GM18502 (cell line): Measurements from ENCODE around the gene EVX1.

Source experiments
- ATAC-seq: cut with Tn5 transposase; IDR thresholded peaks from one replicate; pipeline ENCODE4 v1.9.1; 2021; ENCODE audit warnings: mild to moderate bottlenecking; ENCODE audit not compliant: unreplicated experiment, poor library complexity

The EVX1 gene

DNA sequence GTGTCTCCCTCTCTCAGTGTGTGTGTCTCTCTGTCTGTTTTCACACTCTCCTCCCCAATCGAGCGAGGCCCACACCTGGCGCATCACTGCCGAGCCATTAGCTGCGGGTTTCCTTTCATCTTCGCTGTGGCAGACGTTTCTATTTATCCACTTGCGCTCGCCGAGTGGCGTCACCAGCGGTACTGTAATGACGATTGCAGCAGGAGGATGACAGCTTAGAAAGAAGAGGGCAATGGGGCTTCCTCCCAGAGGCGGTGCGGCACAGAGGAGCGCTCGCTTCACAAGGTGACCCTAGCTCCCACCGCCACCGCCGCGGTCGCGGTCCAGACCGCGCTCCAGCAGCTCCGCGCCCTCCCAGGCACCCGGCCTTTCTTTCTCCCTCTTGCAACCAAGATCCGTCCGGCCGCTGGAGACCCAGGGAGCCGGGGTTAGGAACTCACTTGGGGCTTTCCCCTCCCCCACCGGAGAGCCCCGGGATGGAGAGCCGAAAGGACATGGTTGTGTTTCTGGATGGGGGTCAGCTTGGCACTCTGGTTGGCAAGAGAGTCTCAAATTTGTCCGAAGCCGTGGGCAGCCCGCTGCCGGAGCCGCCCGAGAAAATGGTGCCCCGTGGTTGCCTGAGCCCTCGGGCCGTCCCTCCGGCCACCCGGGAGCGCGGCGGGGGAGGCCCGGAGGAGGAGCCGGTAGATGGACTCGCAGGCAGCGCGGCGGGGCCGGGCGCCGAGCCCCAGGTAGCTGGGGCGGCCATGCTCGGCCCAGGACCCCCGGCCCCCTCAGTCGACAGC is at the start of gene EVX1:
TSS of gene EVX1 (plus strand) at position 248 of the 785 bp plus-strand sequence. CDS start at position 477, 229 bp downstream.
- no peak for ATAC-seq

DNA sequence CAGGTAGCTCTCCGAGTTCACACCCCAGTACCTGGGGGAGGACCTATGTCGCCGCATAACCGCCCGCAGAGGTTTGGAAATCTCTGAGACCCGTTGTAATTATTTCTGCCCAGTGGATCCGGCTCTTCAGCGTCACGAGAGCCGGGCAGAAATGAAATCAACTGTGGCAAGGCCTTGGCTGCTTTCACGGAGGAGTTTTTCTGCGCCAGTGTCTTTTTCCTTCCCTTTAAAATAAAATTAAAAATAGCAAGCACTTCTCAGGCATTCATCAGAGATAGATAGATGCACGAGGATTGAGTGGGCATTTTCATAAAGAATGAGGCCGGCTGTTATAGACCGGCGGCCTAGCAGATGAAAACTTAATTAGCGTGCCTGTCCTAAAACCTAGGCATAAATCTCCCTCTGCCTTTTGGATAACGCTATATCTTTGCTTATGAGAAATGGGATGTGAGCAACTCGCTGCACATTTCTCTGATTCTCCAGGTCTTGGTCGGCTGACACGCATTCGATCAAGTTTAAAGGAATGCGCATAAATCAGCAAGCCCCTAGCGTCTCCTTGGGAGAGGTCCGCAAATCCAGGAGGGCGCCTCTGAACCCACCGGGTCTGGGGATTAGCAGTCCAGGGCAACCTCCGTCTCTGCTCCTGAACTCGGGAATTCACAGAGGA is 49.1 kb upstream of the EVX1 start:
- no peak for ATAC-seq

GRCh38 chr7:27194002-27194352 is 48.6 kb upstream of the EVX1 start:
- ATAC-seq: no peak

GRCh38 chr7:27194686-27195379 is 47.8 kb upstream of the EVX1 start:
- no peak for ATAC-seq

GRCh38 chr7:27196287-27196767 is 46.3 kb upstream of the EVX1 start:
- ATAC-seq: no peak

DNA sequence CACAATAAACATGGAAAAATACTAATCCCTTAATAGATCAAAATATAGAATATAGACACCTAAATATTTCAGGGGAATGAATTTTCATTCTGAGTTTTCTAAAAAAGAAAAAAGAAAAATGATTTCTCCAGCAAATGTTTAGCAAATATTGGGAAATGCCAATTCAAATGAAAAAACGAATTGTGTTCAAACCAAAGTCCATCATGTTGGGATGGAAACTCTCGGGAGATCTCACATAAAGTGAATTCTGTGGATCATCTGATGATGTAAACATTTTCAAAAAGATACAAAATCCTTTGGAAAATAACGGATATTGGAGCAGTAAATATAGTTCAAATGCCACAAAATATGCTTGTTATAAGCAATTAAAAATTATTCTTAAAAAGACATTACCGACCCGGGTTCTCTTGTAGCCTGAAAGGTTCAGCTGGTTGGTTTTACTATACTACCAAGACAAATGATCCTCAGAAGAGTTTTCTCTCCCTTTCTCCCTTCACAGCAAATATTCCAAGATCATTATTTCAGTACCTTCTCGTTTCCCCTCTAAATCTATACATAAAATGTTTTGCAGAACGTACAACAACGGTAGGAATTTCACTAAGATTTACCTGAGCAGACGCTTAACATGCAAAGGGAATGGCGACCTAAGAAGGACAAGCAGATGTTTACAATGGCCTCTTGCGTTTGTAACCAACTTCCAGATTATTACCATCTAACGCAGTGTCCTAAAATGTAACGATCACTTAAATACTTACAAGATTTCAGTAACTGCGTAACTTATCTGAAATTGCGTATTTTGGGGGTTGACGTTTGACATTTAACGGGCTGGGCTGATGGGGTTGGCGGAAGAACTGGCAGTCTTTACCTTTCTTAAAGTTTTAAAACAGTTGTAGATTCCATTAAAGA is 45.2 kb upstream of the EVX1 start:
- no peak for ATAC-seq

DNA sequence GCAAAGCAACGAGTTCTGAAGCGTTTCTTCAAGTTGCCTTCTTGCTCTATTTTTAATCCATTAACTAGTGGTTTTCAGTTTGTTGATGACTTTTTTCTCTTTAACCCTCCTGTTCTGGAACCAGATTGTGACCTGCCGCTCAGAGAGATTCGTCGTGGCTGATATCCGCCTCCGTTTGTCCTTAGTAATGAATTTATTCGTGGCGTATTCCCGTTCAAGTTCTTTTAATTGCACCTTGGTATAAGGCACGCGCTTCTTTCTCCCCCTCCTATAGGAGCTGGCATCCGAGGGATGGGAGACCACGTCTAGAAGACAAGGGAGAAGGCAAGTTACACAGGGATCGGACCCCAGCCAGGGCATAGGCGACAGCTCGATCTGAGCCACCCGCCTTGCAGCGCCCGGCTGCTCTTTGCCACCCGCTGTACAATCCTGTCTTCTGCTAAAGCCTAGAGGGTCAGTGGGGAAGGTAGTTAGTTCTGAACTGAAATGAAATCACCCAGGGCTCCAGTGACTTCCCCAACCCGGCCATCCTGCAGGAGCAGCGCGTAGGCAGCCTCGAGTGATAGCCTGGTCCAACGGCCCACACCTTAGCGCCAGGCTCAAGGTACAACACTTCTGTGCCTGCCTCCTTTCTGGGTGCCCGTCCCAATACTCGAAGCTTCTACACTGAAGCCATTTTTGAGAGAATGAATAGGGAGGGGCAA is 44.3 kb upstream of the EVX1 start:
- ATAC-seq: no peak

- ATAC-seq: no peak
These were observed 43.5 kb upstream of the EVX1 start for GRCh38 chr7:27198871-27199801.

GRCh38 chr7:27199849-27200760 is 42.5 kb upstream of the EVX1 start, which contains the start of gene HOXA13:
Gene HOXA13 (minus strand): TSS chr7:27200091. CDS start chr7:27200077, 14 bp downstream.
- no peak for ATAC-seq

DNA sequence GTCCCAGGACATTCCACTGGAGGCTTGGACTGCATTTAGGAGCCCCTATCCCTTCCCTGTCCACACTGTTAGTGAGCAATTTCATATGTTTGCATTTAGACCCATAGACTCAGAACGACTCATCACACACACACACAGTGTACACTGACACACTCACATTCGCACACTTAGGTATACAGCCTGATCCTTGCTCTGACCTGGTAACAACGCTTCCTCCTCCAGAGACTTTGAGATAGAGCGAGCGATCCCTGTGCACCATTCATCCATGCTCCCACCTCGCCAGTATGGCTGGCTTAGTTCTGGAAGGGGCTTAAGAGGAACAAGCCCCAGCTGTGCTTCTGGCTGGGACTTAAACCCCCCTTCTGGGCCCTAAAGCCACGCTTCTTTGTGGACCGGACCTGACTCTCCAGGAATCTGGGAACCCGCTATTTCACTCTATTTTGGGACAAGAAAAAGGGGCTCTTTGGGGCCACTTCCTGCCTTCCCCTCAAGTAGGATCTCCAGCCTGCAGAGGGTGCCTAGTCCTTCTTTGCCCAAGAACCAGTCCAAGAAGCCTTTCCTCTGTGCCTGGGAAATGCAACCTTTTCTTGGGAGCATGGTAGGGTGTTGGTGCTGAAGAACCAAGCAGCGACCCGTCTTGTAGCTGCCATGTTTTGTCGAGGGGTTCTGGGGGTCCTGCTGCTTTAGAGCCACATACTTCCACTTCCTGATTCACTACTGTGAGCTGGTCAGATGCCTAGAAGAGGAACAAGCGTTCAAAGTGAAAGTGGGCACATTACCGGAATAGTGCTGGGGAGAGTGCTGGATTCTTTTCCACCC is 41.6 kb upstream of the EVX1 start:
- ATAC-seq: no peak

DNA sequence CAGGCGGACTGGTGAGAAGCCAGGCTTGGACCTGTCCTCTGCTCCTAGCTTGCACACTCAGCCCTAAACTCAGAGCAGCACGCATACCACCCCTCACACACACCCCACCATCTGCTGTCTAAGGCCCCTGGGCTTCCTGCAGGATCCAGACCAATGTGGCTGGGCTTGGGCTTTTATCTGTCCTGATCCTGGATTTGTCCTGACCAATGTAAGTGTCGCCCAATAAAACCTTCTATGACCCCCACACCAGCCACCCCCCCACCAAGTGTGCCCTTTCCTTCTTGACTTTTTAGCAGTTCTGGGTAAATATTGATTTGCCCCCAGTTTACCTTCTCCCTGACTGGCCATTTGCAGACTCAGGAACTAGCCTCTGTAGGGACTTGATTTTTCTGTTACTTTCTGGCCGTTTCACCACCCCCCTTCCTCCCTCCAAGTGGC is 41.0 kb upstream of the EVX1 start:
- no peak for ATAC-seq

DNA sequence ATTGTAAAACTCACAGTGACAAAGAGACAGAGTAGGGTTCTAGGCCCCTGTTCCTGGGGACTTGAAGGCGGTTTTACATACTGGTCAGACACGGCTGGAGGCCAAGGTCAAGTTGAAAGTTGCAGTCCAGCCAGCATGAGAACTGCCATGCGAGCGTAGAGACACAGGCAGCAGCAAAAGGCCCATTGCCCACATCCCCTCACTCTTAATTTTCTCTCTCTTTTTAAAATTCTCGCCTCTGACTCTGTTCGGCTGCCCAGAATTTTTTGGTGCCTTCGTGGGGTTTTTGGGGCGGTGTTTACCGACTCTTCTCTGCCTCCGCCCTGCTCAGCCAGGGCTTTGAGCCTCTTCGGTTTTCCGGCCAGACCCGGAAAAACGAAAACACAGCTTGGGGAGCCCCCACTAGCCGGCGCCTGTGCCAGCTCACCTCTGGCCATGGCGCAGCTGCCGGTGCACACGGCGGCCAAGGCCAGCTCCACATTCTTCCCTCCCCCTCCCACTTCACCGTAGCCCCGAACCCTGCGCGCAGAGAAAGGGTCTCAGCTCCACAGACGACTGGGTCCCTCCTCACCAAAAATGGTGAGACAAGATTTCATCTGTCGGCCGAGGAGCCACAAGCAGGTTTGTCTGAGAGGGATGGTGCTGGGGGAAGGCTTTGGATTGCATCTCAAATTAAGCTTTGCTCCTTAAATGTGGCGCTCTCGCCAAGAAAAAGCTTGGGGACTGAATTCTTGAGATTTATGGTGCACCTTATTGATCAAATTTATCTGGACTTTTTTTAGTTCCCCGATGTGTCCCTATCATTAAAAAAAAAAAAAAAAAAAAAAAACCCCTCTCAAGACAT is 40.4 kb upstream of the EVX1 start:
- no peak for ATAC-seq

DNA sequence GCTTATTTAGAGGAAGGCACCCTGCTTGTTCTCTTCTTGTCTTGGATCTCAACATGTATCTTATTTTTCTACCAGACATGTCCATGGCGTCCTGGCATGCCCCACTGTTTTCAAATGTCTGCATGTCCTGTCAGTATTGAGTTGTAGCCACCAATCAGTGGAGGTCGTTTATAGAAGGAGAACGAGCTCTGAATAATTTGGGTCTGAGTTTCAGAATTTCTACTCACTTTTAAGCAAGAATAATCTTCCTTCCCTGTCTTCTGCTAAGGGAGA is 39.8 kb upstream of the EVX1 start:
- ATAC-seq: no peak

- ATAC-seq: no peak
These were observed 39.1 kb upstream of the EVX1 start for GRCh38 chr7:27203365-27203953.

GRCh38 chr7:27203964-27204594 is 38.5 kb upstream of the EVX1 start:
- no peak for ATAC-seq
